Neutrophil (primary cell): ENCODE results near the gene EPN3.

Experiments used
- H3K27ac ChIP-seq: fragments of 200-600 bp; sonication (generic); 2 replicates; pipeline ENCODE4 v1.5.1; 2016; ENCODE audit warnings: mild to moderate bottlenecking, moderate library complexity
- H3K27me3 ChIP-seq: fragments of 200-600 bp; sonication (generic); 2 replicates; pipeline ENCODE4 v1.6.0; 2016; ENCODE audit warnings: mild to moderate bottlenecking
- H3K36me3 ChIP-seq: fragments of 200-600 bp; sonication (generic); 2 replicates; pipeline ENCODE4 v1.5.1; 2017
- H3K4me1 ChIP-seq, 2 experiments: fragments of 200-600 bp in 1 of 2; sonication (generic) in 1 of 2; 1 replicate in 1 of 2; 2 replicates in 1 of 2; pipeline versions ENCODE4 v1.5.1 to v1.6.1; 2013 to 2016; ENCODE audit warnings: low read depth in 1 of 2, low read length in 1 of 2, mild to moderate bottlenecking in 1 of 2, moderate library complexity in 1 of 2; ENCODE audit not compliant: control insufficient read depth in 1 of 2, insufficient read depth in 1 of 2
- H3K4me3 ChIP-seq, 2 experiments: fragments of 200-600 bp in 1 of 2; sonication (generic) in 1 of 2; 1 replicate in 1 of 2; 2 replicates in 1 of 2; pipeline ENCODE4 v1.5.1; 2013 to 2016; ENCODE audit warnings: low read depth in 1 of 2, low read length in 1 of 2, mild to moderate bottlenecking in 1 of 2, moderate library complexity in 1 of 2
- H3K9me3 ChIP-seq: fragments of 200-600 bp; sonication (generic); 2 replicates; pipeline ENCODE4 v1.5.1; 2016
- TF ChIP-seq, protein P1 (sequence below): fragments of 200-600 bp; sonication (generic); IDR thresholded peaks from 2 replicates; pipeline ENCODE4 v1.5.1; 2016; ENCODE audit warnings: antibody characterized with exemption

EPN3 gene

DNA sequence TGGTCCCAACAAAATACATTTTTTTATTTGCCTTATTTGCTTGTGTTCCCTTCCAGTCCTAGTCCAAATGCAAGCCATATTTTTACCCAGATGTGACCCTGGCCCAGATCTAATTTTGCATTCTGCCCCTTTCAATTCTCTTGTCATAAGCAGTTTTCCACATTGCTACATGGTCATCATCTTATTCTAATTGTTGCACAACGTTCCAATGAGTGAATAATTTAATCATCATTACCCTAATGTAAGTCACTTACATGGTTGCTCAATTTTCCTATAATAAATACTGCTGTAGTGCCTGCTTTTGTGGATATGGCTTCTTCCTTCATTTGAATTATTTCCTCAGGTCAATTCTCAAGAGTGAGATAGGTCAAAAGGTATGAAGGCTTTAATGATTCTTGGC, 41.0 kb upstream of the EPN3 start:
- no peaks in the 10 kb centered on the region for H3K27me3 ChIP-seq
- no peaks in the 10 kb centered on the region for H3K9me3 ChIP-seq
- TF ChIP-seq, protein P1, sequence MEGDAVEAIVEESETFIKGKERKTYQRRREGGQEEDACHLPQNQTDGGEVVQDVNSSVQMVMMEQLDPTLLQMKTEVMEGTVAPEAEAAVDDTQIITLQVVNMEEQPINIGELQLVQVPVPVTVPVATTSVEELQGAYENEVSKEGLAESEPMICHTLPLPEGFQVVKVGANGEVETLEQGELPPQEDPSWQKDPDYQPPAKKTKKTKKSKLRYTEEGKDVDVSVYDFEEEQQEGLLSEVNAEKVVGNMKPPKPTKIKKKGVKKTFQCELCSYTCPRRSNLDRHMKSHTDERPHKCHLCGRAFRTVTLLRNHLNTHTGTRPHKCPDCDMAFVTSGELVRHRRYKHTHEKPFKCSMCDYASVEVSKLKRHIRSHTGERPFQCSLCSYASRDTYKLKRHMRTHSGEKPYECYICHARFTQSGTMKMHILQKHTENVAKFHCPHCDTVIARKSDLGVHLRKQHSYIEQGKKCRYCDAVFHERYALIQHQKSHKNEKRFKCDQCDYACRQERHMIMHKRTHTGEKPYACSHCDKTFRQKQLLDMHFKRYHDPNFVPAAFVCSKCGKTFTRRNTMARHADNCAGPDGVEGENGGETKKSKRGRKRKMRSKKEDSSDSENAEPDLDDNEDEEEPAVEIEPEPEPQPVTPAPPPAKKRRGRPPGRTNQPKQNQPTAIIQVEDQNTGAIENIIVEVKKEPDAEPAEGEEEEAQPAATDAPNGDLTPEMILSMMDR, result no peak
- no peaks in the 10 kb centered on the region for H3K36me3 ChIP-seq
- H3K4me3 ChIP-seq, result no peak overlapping the region
- H3K27ac ChIP-seq, result no peak overlapping the region
- H3K4me1 ChIP-seq, result no peaks in the 10 kb centered on the region

DNA sequence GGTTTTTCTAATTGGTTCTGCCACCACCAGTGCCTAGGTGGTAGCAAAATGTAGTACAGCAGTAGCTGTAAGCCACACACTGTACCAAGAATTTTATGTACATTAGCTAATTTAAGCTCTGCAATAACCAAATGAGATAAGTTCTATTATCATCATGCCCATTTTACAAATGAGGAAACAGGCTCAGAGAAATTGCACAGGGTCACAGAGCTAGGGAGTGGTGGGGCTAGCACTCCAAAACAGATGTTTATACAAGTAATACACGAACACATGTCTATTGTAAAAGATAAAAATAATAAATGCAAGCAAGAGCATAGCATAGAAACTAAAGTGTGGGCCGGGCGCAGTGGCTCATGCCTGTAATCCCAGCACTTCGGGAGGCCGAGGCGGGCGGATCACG, 40.3 kb upstream of the EPN3 start:
- no peaks in the 10 kb centered on the region for H3K36me3 ChIP-seq
- TF ChIP-seq, protein P1, result no peak
- H3K27me3 ChIP-seq, result no peaks in the 10 kb centered on the region
- no peaks in the 10 kb centered on the region for H3K9me3 ChIP-seq
- H3K4me1 ChIP-seq, result no peaks in the 10 kb centered on the region
- H3K27ac ChIP-seq, result no peak overlapping the region
- H3K4me3 ChIP-seq, result no peak overlapping the region

DNA sequence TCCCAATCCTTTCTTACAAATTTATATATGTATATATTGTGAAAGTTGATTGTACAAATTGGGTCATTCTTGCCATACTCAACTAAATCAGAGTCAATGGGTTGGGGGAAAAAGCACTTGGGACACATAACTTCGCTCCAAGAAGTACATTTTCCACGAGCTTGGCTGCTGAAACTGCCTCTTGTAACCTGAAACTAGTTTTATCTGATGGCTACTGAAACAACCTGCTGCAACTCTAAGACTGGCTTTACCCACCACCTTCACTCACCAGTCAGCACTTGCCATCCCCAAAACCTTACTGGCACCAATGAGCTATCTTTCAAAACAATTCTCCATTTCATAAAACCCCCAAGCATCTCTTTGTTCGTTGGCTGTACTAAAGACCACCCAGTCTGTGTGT, 38.8 kb upstream of the EPN3 start:
- no peaks in the 10 kb centered on the region for H3K4me1 ChIP-seq
- no peaks in the 10 kb centered on the region for H3K9me3 ChIP-seq
- no peak overlapping the region for H3K27ac ChIP-seq
- TF ChIP-seq, protein P1, result no peak
- no peak overlapping the region for H3K4me3 ChIP-seq
- H3K27me3 ChIP-seq, result no peaks in the 10 kb centered on the region
- no peaks in the 10 kb centered on the region for H3K36me3 ChIP-seq

DNA sequence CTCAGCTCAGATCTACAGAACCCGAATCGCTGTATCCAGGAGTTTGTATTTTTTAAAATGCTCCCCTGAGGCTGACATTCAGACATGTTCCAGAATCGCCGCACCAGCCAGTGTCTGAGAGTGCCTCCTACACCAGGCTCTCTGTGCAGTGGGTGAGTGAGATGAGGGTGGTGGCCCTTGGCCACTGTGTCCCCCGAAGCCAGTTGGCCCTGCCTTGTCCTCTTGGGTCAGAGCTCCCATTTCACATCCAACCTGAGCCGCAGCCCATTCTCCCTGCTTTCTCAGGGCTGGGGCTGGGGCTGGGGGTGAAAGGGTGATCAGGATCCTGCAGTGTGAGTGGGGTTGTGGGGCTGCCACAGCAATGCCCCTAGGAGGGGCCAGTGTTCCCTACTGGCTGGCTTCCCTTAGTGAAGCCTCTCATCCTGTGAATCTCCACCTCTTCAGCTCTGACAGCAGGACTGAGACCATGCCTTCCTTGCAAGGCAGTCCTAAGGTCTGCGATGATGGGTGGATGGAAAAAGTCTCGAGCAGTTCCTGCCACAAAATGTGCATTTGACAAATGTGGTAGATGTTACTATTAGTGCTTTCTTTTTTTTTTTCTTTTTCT, 37.2 kb upstream of the EPN3 start:
- Histone ChIP-seq H3K4me3 (no peak overlapping the region), H3K36me3 (no peaks in the 10 kb centered on the region), H3K9me3 (no peaks in the 10 kb centered on the region), H3K27me3 (no peaks in the 10 kb centered on the region), H3K27ac (no peak overlapping the region), H3K4me1 (no peaks in the 10 kb centered on the region)
- TF ChIP-seq, protein P1, result no peak

DNA sequence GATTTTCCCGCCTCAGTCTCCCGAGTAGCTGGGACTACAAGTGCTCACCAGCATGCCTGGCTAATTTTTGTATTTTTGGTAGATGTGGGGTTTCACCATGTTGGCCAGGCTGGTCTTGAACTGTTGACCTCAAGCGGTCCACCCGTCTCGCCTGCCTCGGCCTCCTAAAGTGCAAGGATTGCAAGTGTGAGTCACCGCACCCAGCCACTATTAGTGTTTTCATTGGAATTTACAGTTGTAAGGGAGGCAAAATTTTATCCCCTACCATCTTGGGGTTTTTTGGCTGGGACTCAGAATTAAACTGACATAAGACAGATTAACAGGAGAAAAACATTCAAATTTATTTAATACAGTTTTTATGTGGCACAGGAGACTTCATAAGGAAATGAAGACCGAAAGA, 36.6 kb upstream of the EPN3 start:
- no peaks in the 10 kb centered on the region for H3K4me1 ChIP-seq
- no peak overlapping the region for H3K27ac ChIP-seq
- H3K27me3 ChIP-seq, result no peaks in the 10 kb centered on the region
- no peak overlapping the region for H3K4me3 ChIP-seq
- TF ChIP-seq, protein P1, result no peak
- H3K36me3 ChIP-seq, result no peaks in the 10 kb centered on the region
- no peaks in the 10 kb centered on the region for H3K9me3 ChIP-seq
